Measurements from ENCODE around the gene USP11. TPM values are rescaled to one million over a fixed set of nuclear protein-coding genes. Genes with fewer than 3 reads are reported as not detected.

The USP11 gene
- total and polyA plus RNA-seq, 8 donors = 36.2 to 126 (median 113) TPM

DNA sequence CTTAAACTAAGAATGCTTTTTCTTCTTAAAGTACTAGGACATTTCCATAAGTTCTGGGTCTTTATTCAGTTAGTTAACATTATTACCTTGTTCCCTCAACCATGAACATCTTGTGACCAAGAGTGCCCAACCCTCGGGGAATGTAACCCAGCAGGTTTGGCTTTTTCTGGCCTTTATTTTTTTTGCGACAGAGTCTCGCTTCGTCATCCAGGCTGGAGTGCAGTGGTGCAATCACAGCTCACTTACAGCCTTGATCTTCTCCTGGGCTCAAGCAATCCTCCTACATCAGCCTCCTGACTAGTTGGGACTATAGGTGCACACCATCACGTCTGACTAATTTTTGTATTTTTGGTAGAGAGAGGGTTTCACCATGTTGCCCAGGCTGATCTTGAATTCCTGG lies 65.1 kb downstream of the USP11 start:
- no peaks in the 10 kb centered on the region for H3K9me3 ChIP-seq
- peaks cover 0 to 2% of the 10 kb centered on the region in 2 donors for H3K27me3 ChIP-seq
- peak in 1 of 4 donors; percentile 54 for DNase-seq
- no peak overlapping the region for H3K4me3 ChIP-seq
- H3K4me1 ChIP-seq = no peaks in the 10 kb centered on the region
- intact Hi-C loops (cut with DNase I) = no loop called here
- H3K27ac ChIP-seq = peak overlapping the region; percentile 41 to 68
- H3K36me3 ChIP-seq = no peaks in the 10 kb centered on the region
- peak; percentile 85 for ATAC-seq
- TF ChIP-seq CTCF (IDR thresholded peaks at IDR 0.05) = no peak

Other genes starting within 250 kb of the USP11 start
- 10 to 100 TPM in 1 of 2 donors, 1 to 10 TPM in 1; 4.1 to 16.2 TPM for gene RGN, start 154.6 kb upstream of the USP11 start, total RNA-seq
- gene RGN, start 154.6 kb upstream of the USP11 start, polyA plus RNA-seq (ENCODE audit: insufficient read length in 6 of 6) = 10 to 100 TPM; 10.1 to 17.1 (median 15.0) TPM
- gene NDUFB11, start 88.3 kb upstream of the USP11 start, total RNA-seq = 10 to 100 TPM; 58.5 to 80.4 TPM
- gene NDUFB11, start 88.3 kb upstream of the USP11 start, polyA plus RNA-seq (ENCODE audit: insufficient read length in 6 of 6) = 100 to 1,000 TPM in 1 of 6 donors, 10 to 100 TPM in 5; 75.4 to 103 (median 87.9) TPM
- 10 to 100 TPM; 31.6 to 32.2 TPM for gene RBM10, start 87.8 kb upstream of the USP11 start, total RNA-seq
- 10 to 100 TPM; 48.0 to 57.8 (median 52.3) TPM for gene RBM10, start 87.8 kb upstream of the USP11 start, polyA plus RNA-seq (ENCODE audit: insufficient read length in 6 of 6)
- gene UBA1, start 39.2 kb upstream of the USP11 start, total RNA-seq = 100 to 1,000 TPM; 202 to 248 TPM
- gene UBA1, start 39.2 kb upstream of the USP11 start, polyA plus RNA-seq (ENCODE audit: insufficient read length in 6 of 6) = 100 to 1,000 TPM; 192 to 246 (median 218) TPM
- gene CDK16, start 14.3 kb upstream of the USP11 start, total RNA-seq = 10 to 100 TPM; 81.1 to 95.8 TPM
- 100 to 1,000 TPM in 3 of 6 donors, 10 to 100 TPM in 3; 91.2 to 113 (median 102) TPM for gene CDK16, start 14.3 kb upstream of the USP11 start, polyA plus RNA-seq (ENCODE audit: insufficient read length in 6 of 6)
- gene ZNF157, start 137.6 kb downstream of the USP11 start, total RNA-seq = under 1 TPM; 0.20 to 0.29 TPM
- gene ZNF157, start 137.6 kb downstream of the USP11 start, polyA plus RNA-seq (ENCODE audit: insufficient read length in 6 of 6) = 1 to 10 TPM in 3 of 6 donors, under 1 TPM in 3; 0.88 to 1.2 (median 1.0) TPM